Left hindlimb (tissue), 1 donor: ENCODE data around the gene DDAH2.

Experiments
- DNase-seq: peaks from one replicate; pipeline ENCODE4 v3.0.0-alpha.2; 2018

Gene DDAH2

GRCh38 chr6:31687860-31688693, 41.0 kb downstream of the DDAH2 start:
- DNase-seq: no peak

GRCh38 chr6:31687321-31687720, 41.8 kb downstream of the DDAH2 start:
- no peak for DNase-seq

- DNase-seq: no peak
Observed at GRCh38 chr6:31686483-31686882, 42.6 kb downstream of the DDAH2 start.

DNA sequence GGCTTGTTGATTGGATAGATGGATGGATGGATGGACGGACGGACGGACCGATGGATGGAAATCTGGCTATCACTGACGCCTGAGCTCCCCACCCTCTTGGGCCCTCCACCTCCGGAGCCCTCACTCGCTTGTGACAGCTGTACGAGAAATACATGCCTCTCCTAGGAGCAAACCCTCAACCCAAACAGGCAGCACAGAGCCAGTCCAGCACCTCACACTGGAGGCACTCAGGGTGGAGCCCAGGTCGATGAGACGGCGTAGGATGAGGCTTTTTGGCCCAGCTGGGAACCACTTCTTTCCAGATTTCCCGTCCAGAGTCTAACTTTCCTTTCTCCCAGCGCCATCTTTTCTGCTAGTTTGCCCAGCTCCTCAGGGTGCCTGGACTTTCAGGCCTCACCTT, 45.5 kb downstream of the DDAH2 start:
- DNase-seq: no peak

GRCh38 chr6:31681135-31681671, 47.9 kb downstream of the DDAH2 start:
- peak; percentile 47 for DNase-seq

DNA sequence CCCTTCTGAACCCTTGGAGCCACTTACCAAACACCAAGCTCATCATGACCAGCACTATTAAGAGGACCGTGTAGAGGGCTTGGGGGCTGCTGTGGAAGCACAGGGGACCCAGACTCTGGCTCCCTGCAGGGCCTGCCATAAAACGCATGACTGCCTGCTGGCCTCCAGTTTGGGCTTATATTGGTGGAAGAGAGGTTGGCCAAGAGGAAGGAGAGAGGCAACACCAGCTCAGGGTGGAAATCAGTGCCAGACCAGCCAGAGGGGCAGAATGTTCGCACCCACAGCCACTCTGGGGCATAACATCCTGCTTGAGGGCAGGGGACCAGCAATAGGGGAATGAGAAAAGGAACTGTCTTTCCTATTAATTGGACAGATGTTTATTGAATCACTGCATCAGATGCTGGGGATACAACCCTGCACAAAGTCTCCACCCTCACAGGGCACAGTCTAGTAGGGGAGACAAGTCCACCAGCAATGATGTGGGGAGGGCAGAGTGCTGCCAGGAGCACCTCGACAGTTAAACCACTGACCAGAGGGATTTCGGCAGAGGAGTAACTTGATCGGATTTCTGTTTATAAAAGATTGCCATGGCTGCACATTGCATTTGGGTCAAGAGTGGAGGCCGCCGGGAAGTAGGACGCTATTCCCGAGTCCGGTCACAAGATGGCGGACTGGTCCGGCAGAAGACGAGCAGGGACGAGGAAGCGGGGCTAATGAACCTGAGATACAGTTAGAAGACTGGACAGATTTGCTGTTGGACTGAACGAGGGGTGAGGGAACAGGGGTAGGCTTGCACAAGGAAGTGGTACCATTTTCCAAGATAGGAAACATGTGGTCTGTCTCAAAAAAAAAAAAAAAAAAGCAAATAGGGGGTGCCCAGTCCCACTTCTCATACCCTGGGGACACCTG, 48.6 kb downstream of the DDAH2 start, which contains the start of gene LY6G5C:
Gene LY6G5C, minus strand, starts transcription at position 842 of the 909 bp plus-strand sequence. Its CDS starts 694 bp downstream, at position 148.
- peak; percentile 90 for DNase-seq

GRCh38 chr6:31677955-31678354, 51.1 kb downstream of the DDAH2 start:
- DNase-seq: no peak
